BLaER1 treated with 17β-estradiol and CSF1 and Interleukin-3, amounts not matched to agents 10 nM and 100 nM (cell line): ENCODE results near the gene ADGRL3.
"Not testable (repeated sequence)": the region's sequence is repeated elsewhere in the genome, so short reads cannot be mapped to it uniquely, and the experiment has no call there.

Experiments
- H3K27ac ChIP-seq, 11 experiments: shearing (Covaris generic); formaldehyde crosslinking; 2 replicates each; pipeline ENCODE4 v1.8.1; 2022
- H3K27me3 ChIP-seq, 11 experiments: shearing (Covaris generic); formaldehyde crosslinking; 2 replicates each; pipeline ENCODE4 v1.8.1; 2022
- H3K36me3 ChIP-seq, 11 experiments: shearing (Covaris generic); formaldehyde crosslinking; 2 replicates each; pipeline ENCODE4 v1.8.1; 2022
- H3K4me1 ChIP-seq, 10 experiments: shearing (Covaris generic); formaldehyde crosslinking; 2 replicates each; pipeline ENCODE4 v1.8.1; 2022
- H3K4me2 ChIP-seq, 11 experiments: shearing (Covaris generic); formaldehyde crosslinking; 2 replicates each; pipeline ENCODE4 v1.8.1; 2022
- H3K4me3 ChIP-seq, 10 experiments: shearing (Covaris generic); formaldehyde crosslinking; 2 replicates each; pipeline ENCODE4 v1.8.1; 2022
- H3K9ac ChIP-seq, 11 experiments: shearing (Covaris generic); formaldehyde crosslinking; 2 replicates each; pipeline ENCODE4 v1.8.1; 2022
- H3K9me3 ChIP-seq, 11 experiments: shearing (Covaris generic); formaldehyde crosslinking; replicated peaks in 1 of 11; 2 replicates each; pipeline ENCODE4 v1.8.1; 2022
- H4K20me1 ChIP-seq, 11 experiments: shearing (Covaris generic); formaldehyde crosslinking; 2 replicates each; pipeline ENCODE4 v1.8.1; 2022
- Cebpa-rat ChIP-seq, 11 experiments: shearing (Covaris generic); IDR thresholded peaks; 2 replicates each; pipeline ENCODE4 v1.8.1; 2022

The ADGRL3 gene

DNA sequence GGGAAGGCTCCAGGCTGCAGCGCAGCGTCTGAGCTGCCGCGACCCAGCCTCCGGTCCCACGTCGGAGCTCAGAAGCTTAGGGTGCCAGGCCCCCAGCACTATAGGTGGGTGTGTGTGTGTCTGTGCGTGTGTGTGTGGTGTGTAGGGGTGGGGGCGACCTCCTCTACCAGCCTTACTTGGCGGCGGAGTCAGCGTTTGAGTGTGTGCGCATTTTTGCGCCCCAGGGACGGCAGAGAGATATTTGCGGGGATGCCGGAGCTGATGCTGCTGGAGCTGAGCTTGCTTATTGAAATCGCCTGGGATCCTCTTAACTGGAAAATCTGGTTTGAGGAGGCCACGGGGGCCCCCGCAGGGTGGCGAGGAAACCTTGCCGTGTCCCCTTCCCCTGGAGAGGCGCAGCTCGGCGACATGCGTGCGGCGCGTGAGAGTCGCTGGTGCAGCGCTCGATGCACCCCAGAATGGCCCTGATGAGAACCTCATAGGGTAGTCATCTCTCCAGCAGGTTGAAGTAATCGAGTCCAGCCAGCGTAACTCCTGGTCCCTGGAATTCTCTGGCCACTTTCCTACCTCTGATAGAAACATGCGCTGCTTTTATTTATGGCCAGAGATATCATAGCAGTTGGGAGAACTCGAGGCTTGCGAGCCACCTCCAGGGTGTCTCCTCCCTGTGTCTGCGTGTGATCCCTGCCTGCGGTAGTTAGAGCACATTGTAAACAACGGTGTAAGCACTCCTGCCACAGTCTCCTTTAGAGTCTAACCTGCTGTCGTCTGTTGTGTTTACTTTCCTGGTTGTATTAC lies 2.7 kb downstream of the ADGRL3 start:
- Histone ChIP-seq H4K20me1 (no peaks in the 10 kb centered on the region), H3K4me1 (no peaks in the 10 kb centered on the region), H3K4me2 (no peak overlapping the region), H3K4me3 (no peak overlapping the region), H3K9ac (no peak overlapping the region), H3K9me3 (peaks cover 24 to 37% (median 33%) of the 10 kb centered on the region in 11 experiments), H3K27ac (no peak overlapping the region), H3K27me3 (no peaks in the 10 kb centered on the region), H3K36me3 (no peaks in the 10 kb centered on the region)
- no peak for TF ChIP-seq Cebpa-rat (IDR thresholded peaks at IDR 0.05)

DNA sequence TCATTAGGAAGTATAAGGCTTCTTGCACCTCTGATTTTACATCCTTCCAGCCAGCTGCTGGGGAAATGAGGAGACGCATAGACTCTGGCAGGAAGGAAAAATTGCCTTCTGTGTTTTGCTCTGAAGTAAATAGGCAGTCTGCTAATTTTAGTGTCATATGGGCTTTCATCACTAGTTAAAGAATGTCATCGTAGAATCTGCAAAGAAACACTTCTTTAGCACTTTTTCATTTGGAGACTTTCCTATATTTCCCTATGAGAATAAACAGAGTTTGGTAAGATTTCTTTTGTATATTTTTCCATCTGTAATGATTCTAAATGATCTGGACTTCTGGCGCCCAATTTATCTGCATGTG lies 3.3 kb downstream of the ADGRL3 start:
- Histone ChIP-seq H3K27me3 (no peaks in the 10 kb centered on the region), H3K4me1 (no peaks in the 10 kb centered on the region), H3K4me3 (no peak overlapping the region), H4K20me1 (no peaks in the 10 kb centered on the region), H3K9ac (no peak overlapping the region), H3K4me2 (no peak overlapping the region), H3K27ac (no peak overlapping the region), H3K36me3 (no peaks in the 10 kb centered on the region), H3K9me3 (peaks cover 24 to 37% (median 33%) of the 10 kb centered on the region in 11 experiments)
- no peak for TF ChIP-seq Cebpa-rat (IDR thresholded peaks at IDR 0.05)

GRCh38 chr4:61204353-61205060 lies 4.4 kb downstream of the ADGRL3 start:
- Histone ChIP-seq H3K9ac (no peak overlapping the region), H3K9me3 (peaks cover 24 to 37% (median 33%) of the 10 kb centered on the region in 11 experiments), H3K4me1 (no peaks in the 10 kb centered on the region), H4K20me1 (no peaks in the 10 kb centered on the region), H3K27ac (no peak overlapping the region), H3K27me3 (no peaks in the 10 kb centered on the region), H3K36me3 (no peaks in the 10 kb centered on the region), H3K4me3 (no peak overlapping the region), H3K4me2 (no peak overlapping the region)
- TF ChIP-seq Cebpa-rat (IDR thresholded peaks at IDR 0.05): no peak

- Histone ChIP-seq H3K4me3 (no peak overlapping the region), H3K4me1 (no peaks in the 10 kb centered on the region), H3K9ac (no peak overlapping the region), H3K27ac (no peak overlapping the region), H3K4me2 (no peak overlapping the region), H3K9me3 (peaks cover 22 to 33% (median 29%) of the 10 kb centered on the region in 11 experiments), H3K36me3 (no peaks in the 10 kb centered on the region), H3K27me3 (no peaks in the 10 kb centered on the region), H4K20me1 (no peaks in the 10 kb centered on the region)
- TF ChIP-seq Cebpa-rat (IDR thresholded peaks at IDR 0.05): no peak
Measured at GRCh38 chr4:61205066-61205465, 4.9 kb downstream of the ADGRL3 start.

- H3K27me3 ChIP-seq, H3K4me3 ChIP-seq: not testable (repeated sequence)
Measured at GRCh38 chr4:61207156-61207555, 7.0 kb downstream of the ADGRL3 start.

GRCh38 chr4:61210186-61210939 lies 10.2 kb downstream of the ADGRL3 start:
- Histone ChIP-seq H3K4me2 (no peak overlapping the region), H3K9me3 (no peaks in the 10 kb centered on the region; a peak in 1 of 22 replicates), H3K36me3 (no peaks in the 10 kb centered on the region), H3K4me1 (no peaks in the 10 kb centered on the region), H4K20me1 (no peaks in the 10 kb centered on the region), H3K27ac (no peak overlapping the region), H3K27me3 (no peaks in the 10 kb centered on the region), H3K9ac (no peak overlapping the region), H3K4me3 (no peak overlapping the region)
- no peak for TF ChIP-seq Cebpa-rat (IDR thresholded peaks at IDR 0.05)

More at GRCh38 chr4:61207156-61207555, 7.0 kb downstream of the ADGRL3 start:
- H3K27ac ChIP-seq, H3K4me2 ChIP-seq, H3K4me1 ChIP-seq, H3K9ac ChIP-seq, H4K20me1 ChIP-seq, H3K36me3 ChIP-seq: not testable (repeated sequence)
- peaks cover 1 to 12% (median 9%) of the 10 kb centered on the region in 11 experiments for H3K9me3 ChIP-seq

DNA sequence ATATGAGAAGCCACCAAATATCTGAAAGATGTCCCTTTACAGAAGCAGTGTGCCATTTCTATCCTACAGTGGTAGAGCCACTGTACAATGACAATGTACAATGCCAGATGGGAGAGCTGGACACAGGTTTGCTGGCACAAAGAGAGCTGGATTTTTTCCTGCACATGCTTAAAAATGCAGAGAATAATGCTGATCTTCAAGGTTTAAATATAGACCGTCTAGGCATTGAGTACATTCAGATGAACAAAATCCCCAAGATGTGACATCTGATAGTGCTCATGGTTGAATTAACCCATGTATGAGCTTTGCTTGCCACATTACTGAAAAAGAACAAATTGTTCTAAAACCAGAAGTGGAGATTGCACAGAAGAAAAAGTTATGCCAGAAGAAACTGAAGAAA lies 11.7 kb downstream of the ADGRL3 start:
- no peak for TF ChIP-seq Cebpa-rat (IDR thresholded peaks at IDR 0.05)
- no peaks in the 10 kb centered on the region; a peak in 1 of 22 replicates for H3K9me3 ChIP-seq
- H3K4me3 ChIP-seq: no peak overlapping the region
- H3K27me3 ChIP-seq: no peaks in the 10 kb centered on the region
- no peaks in the 10 kb centered on the region for H3K36me3 ChIP-seq
- H3K9ac ChIP-seq: no peak overlapping the region
- H3K4me1 ChIP-seq: no peaks in the 10 kb centered on the region
- no peak overlapping the region for H3K4me2 ChIP-seq
- H4K20me1 ChIP-seq: no peaks in the 10 kb centered on the region
- no peak overlapping the region for H3K27ac ChIP-seq

- Histone ChIP-seq H3K4me3 (no peak overlapping the region), H3K36me3 (no peaks in the 10 kb centered on the region), H3K4me1 (no peaks in the 10 kb centered on the region), H3K9me3 (no peaks in the 10 kb centered on the region; a peak in 1 of 22 replicates), H4K20me1 (no peaks in the 10 kb centered on the region), H3K9ac (no peak overlapping the region), H3K27ac (no peak overlapping the region), H3K4me2 (no peak overlapping the region), H3K27me3 (no peaks in the 10 kb centered on the region)
- no peak for TF ChIP-seq Cebpa-rat (IDR thresholded peaks at IDR 0.05)
Measured at GRCh38 chr4:61212788-61213187, 12.7 kb downstream of the ADGRL3 start.

DNA sequence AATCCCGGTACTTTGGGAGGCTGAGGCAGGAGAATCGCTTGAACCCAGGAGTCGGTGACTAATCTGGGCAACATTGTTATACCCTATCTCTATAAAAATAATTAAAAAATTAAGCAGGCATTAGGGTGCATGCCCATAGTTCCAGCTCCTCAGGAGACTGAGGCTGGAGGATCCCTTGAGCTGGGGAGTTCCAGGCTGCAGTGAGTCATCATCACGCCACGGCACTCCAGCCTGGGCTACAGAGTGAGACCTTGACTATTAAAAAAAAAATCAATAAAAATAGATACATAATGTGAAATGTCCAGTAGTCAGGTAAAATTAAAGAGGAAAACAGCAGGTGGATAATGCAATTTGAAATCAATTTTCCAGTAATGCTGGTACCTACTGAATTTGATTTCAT lies 14.6 kb downstream of the ADGRL3 start:
- Histone ChIP-seq H3K27ac (no peak overlapping the region), H4K20me1 (no peaks in the 10 kb centered on the region), H3K4me1 (no peaks in the 10 kb centered on the region), H3K4me3 (no peak overlapping the region), H3K4me2 (no peak overlapping the region), H3K27me3 (no peaks in the 10 kb centered on the region), H3K36me3 (no peaks in the 10 kb centered on the region), H3K9me3 (no peaks in the 10 kb centered on the region), H3K9ac (no peak overlapping the region)
- no peak for TF ChIP-seq Cebpa-rat (IDR thresholded peaks at IDR 0.05)
